Measurements from ENCODE around the gene ATXN1.
"Not testable (repeated sequence)": the region's sequence is repeated elsewhere in the genome, so short reads cannot be mapped to it uniquely, and the experiment has no call there.

ATXN1 gene

DNA sequence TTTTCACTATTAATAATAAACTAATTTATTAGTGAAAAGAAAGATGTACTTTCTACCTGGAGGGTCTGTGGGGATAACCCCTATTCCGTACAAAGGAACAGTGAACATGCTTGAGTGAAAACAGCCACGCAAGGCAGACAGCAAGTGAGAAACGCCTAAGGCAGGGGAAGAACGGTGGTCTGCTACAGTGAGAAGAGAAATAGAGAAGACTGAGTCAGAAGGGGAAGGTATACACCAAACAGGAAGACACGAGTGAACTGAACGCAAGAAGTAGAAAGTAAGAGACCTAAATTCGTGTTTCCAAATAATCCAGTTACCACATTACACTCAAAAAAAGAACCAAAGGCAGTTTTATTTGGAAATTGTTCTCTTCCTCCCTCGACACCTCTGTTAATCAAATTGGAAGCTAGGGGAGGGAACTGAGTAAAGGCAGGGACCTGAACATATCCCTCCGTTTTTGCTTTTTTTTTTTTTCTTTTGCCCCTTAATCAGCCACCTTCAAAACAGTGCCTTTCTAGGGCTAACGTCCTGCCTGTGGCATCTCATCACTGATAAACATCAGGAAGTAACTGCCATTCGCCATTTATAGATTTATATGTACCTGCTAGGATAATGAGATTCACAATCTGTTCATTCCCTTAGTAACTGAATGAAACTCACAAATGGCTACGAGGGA lies 48.9 kb downstream of the ATXN1 start:
- H3K27ac Mint-ChIP-seq, result peak overlapping the region; percentile 81 to 96
- peak; percentile 95 for ATAC-seq
- peak; percentile 42 to 57 for DNase-seq
- peaks cover 80% of the 10 kb centered on the region for H3K4me1 Mint-ChIP-seq
- peak overlapping the region; percentile 46 to 84 for H3K4me3 Mint-ChIP-seq
- no peaks in the 10 kb centered on the region for H3K9me3 Mint-ChIP-seq
- no peaks in the 10 kb centered on the region for H3K27me3 Mint-ChIP-seq

DNA sequence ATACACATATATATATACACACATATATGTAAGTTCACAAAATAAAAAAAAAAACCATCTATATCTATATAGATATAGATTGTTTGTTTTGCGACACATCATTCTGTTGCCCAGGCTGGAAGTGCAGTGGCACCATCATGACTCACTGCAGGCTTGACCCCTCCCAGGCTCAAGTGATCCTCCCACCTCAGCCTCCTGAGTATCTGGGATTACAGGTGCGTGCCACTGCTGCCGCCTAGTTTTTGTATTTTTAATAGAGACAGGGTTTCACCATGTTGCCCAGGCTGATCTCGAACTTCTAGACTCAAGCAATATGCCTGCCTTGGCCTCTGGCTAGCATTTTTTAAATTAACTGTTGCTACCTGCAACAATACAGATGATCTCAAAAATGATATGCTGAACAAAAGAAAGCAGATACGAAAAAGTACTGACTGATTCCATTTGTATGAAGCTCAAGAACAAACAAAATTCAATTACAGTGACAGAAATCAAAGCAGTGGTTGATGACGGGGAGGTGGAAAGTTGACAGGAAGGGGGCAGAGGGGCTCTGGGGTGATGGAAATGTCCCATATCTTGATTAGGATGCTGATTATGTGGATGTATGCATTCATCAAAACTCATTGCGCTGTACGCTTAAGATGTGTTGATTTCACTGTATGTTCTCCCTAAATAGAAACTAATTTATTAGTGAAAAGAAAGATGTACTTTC lies 49.6 kb downstream of the ATXN1 start:
- H3K4me3 Mint-ChIP-seq, result peak overlapping the region; percentile 55 to 84
- DNase-seq, result no peak

DNA sequence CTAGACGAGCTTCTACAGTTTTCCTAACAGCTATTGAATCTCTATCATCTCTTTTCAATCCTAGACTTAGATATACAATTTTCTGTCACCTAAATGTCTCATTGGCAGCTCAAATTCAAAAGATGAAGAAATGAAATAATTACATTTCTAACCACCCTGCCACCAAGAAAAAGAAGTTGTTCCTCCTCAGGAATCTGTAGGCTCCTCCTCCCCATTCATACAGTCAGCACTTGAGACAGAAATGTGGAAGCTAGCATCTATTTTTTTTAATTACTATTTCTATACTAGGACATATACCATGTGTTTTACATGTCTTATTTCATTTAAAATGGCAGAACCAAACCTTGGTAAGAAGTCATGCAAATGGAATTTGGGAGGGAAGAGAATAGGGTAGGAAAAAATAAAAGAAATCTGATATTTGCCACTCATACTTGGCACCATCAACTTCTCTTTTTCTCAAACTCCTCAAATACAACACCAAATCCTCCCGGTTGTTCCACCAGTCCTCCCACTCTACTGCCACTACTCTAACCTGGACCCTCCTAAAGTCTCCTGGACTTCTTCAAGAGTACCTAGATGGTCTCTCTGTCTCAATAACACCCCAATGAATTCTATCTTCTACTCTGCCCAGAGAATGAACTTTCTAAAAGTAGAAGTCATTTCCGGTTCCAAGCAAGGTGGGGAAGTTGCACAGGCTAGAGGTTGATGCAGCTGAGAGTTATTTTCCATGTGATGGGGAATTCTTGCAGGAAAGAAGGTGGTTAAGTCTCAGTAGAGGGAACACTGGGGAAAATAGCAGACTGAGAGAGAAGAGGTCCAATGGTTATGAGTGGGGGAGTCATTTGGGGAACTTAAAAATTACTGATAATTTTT lies 54.1 kb downstream of the ATXN1 start:
- Mint-ChIP-seq H3K9me3 (no peaks in the 10 kb centered on the region), H3K27me3 (no peaks in the 10 kb centered on the region), H3K27ac (peak overlapping the region in 1 of 2 donors; percentile 5), H3K4me3 (peak overlapping the region; percentile 41 to 53), H3K4me1 (peaks cover 76% of the 10 kb centered on the region)
- no peak for ATAC-seq
- DNase-seq, result no peak

More for the DNA sequence above, 49.6 kb downstream of the ATXN1 start:
- Mint-ChIP-seq H3K4me1 (peaks cover 83% of the 10 kb centered on the region), H3K9me3 (no peaks in the 10 kb centered on the region), H3K27me3 (no peaks in the 10 kb centered on the region), H3K27ac (peak overlapping the region; percentile 39 to 96)
- ATAC-seq, result no peak

DNA sequence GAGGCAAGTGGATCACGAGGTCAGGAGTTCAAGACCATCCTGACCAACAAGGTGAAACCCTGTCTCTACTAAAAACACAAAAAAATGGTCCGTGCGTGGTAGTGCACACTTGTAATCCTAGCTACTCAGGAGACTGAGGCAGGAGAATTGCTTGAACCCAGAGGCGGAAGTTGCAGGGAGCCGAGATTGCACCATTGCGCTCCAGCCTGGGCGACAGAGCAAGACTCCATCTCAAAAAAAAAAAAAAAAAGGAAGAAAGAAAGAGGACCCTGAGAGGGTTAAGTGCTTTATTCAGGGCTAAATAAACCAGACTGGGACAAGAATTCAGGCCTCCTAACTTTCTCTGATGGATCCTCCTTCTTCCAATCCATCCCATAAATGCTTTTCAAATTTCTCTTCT lies 54.8 kb downstream of the ATXN1 start:
- not testable (repeated sequence) for H3K27me3 Mint-ChIP-seq, H3K4me3 Mint-ChIP-seq, H3K9me3 Mint-ChIP-seq, DNase-seq, H3K27ac Mint-ChIP-seq, ATAC-seq
- peaks cover 72% of the 10 kb centered on the region for H3K4me1 Mint-ChIP-seq

DNA sequence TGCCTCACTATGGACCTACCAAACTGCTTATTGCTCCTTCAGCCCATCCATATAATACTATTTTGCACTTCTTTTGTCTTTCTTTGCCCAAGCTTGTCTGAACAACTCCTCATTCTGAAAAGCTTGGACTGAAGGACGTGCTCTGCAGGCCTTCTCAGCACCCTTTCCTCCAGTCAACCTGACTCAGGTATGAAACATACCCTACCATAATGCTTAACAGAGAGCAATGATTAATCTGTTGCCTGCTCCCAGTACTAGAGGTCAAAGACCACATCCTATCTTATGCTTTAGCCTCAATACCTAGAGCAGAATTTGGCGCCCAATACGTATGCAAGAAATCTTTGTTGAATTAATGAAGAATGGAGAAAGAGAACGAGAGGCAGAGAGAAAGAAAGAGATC lies 55.2 kb downstream of the ATXN1 start:
- ATAC-seq (peak; percentile 79), DNase-seq (no peak)
- H3K4me1 Mint-ChIP-seq, result peaks cover 73% of the 10 kb centered on the region
- peak overlapping the region; percentile 38 to 61 for H3K27ac Mint-ChIP-seq
- H3K9me3 Mint-ChIP-seq, result no peaks in the 10 kb centered on the region
- H3K4me3 Mint-ChIP-seq, result peak overlapping the region in 1 of 2 donors; percentile 5
- H3K27me3 Mint-ChIP-seq, result no peaks in the 10 kb centered on the region

DNA sequence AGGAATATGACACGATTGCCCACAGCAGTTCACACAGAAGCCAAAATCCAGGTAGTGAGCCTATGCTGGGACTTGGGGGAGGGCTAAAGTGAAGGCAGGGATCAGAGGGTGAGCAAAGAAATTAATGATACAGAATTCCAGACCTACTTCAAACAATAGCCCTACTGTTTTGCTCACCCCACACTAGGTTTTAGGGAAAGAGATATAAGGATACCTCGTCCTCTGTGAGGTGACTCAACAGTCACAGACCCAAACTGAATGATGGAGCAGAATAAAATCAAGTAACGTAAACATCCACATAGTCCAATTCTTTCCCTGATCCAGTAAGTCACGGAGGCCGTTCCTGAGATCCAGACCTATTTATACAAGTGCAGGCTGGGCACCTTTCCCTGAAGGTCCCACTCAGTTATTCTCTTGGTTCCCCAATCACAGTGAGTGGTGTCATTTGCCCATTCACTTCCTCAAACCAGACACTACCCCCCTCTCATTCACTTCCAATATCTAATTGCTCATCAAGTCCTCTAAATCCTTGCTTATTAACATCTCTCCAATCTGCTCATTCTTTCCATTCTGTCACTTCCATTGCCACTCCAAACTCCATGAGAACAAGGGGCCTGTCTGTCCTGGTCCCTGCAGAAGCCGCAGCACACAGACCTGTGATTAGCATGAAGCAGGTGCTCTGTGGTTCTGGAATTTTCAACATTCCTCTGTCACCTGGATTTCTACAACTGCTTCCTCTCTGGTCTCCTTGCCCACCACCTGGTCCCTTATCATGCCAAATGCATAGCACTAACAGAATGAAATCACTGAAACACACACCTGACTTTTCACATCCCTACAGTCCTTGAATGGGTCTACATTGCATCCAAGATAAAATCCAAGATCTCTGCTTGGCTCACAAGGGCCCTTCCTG lies 55.9 kb downstream of the ATXN1 start:
- Mint-ChIP-seq H3K4me3 (peak overlapping the region in 1 of 2 donors; percentile 5), H3K27ac (peak overlapping the region; percentile 38 to 61), H3K4me1 (peaks cover 77% of the 10 kb centered on the region), H3K27me3 (no peaks in the 10 kb centered on the region), H3K9me3 (no peaks in the 10 kb centered on the region)
- ATAC-seq, result no peak
- no peak for DNase-seq

DNA sequence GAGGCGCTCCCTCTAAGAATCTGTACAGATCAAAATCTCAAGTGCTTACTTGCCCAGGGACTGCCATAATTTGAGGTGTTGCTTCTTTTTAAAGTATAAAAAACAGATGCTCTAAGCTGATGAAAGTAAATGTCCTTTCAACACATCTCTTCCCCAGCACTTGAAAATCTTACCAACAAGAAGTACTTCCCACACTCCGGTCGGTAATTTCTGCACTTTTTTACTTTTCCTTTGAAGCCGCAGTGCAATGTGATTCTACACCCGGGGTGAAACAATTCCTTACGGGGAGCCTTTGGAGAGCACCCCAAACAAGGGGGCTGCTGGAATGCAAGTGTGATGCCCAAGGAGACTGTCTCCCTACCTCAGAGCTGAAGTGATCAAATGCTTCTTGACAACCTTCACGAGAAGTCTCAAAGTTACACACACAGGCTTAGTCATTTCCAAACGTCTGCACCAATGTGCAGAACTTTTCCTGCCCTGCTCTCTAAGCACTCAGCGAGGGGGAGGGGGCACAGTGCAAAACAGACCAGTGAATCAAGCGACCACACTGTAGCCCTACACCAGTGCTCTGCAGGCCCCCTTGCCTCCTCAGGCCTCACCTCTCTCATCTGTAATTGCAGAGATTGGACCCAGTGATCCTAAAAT lies 56.7 kb downstream of the ATXN1 start:
- peak in 1 of 2 donors; percentile 48 for DNase-seq
- ATAC-seq, result peak; percentile 83
- H3K4me1 Mint-ChIP-seq, result peaks cover 81% of the 10 kb centered on the region

DNA sequence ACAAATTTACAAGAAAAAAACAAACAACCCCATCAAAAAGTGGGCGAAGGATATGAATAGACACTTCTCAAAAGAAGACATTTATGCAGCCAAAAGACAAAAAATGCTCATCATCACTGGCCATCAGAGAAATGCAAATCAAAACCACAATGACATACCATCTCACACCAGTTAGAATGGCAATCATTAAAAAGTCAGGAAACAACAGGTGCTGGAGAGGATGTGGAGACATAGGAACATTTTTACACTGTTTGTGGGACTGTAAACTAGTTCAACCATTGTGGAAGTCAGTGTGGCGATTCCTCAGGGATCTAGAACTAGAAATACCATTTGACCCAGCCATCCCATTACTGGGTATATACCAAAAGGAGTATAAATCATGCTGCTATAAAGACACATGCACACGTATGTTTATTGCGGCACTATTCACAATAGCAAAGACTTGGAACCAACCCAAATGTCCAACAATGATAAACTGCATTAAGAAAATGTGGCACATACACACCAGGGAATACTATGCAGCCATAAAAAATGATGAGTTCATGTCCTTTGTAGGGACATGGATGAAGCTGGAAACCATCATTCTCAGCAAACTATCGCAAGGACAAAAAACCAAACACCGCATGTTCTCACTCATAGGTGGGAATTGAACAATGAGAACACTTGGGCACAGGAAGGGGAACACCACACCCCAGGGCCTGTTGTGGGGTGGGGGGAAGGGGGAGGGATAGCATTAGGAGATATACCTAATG lies 58.5 kb downstream of the ATXN1 start:
- not testable (repeated sequence) for H3K4me3 Mint-ChIP-seq, H3K27me3 Mint-ChIP-seq, DNase-seq, H3K27ac Mint-ChIP-seq, H3K9me3 Mint-ChIP-seq, ATAC-seq
- peaks cover 84% of the 10 kb centered on the region for H3K4me1 Mint-ChIP-seq

More for the DNA sequence above, 56.7 kb downstream of the ATXN1 start:
- no peaks in the 10 kb centered on the region for H3K9me3 Mint-ChIP-seq
- no peaks in the 10 kb centered on the region for H3K27me3 Mint-ChIP-seq
- peak overlapping the region; percentile 50 to 57 for H3K4me3 Mint-ChIP-seq
- no peak overlapping the region for H3K27ac Mint-ChIP-seq

DNA sequence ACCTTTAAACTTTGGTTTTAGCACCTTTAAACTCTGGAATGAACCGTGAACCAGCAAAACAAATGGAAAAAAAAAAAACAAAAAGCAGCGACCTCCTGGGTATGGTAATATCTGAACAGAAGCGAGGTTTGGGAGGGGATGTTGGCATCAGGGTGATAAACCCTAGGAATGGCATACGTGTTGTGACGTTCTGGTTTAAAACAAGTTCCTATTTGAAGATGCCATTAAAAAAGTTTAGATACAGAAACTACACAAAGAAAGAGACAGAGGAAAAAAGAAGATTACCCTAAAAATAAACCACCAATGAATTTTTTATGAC lies 60.4 kb downstream of the ATXN1 start:
- Mint-ChIP-seq H3K27me3 (no peaks in the 10 kb centered on the region), H3K4me3 (peak overlapping the region; percentile 86 to 87), H3K27ac (peak overlapping the region; percentile 87 to 95), H3K4me1 (peaks cover 80% of the 10 kb centered on the region), H3K9me3 (no peaks in the 10 kb centered on the region)
- DNase-seq (no peak), ATAC-seq (peak; percentile 28)

DNA sequence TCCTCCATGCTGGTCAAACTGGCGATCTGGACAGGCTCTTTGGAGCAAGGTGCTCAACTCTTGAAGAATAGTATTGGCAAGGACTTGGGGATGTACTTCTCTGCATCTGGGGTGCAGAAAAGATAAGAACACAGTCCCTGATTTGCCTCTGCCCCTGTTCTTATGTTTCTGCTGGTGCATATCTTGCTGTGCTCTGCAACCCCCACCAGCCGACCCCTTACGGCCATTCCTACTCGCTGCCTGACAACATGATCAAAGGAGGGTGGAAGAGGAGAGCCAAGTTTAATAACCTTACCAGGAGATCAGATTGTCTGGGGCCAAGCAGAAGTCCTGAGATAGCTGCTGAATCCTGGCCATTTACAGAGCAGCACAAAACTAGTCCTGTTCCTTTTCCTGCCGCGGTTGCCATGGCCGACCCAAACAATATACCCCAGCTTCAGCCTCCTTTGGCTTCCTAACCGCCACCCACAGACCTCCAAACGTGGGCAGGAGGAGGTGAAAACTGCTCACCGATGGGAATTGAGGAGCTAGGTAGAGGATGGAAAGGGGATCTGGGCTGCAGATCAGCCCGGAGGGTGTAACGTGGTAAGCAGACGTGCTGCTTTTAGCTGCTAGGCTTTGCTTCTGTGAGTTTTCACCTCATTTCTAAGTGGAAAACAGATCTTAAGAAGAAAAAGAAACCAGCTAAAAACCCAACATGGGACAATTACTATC lies 60.9 kb downstream of the ATXN1 start:
- Mint-ChIP-seq H3K27me3 (no peaks in the 10 kb centered on the region), H3K9me3 (no peaks in the 10 kb centered on the region), H3K27ac (peak overlapping the region; percentile 87 to 95), H3K4me1 (peaks cover 80% of the 10 kb centered on the region), H3K4me3 (peak overlapping the region; percentile 86 to 87)
- peak; percentile 55 for ATAC-seq
- peak in 1 of 2 donors; percentile 45 for DNase-seq

DNA sequence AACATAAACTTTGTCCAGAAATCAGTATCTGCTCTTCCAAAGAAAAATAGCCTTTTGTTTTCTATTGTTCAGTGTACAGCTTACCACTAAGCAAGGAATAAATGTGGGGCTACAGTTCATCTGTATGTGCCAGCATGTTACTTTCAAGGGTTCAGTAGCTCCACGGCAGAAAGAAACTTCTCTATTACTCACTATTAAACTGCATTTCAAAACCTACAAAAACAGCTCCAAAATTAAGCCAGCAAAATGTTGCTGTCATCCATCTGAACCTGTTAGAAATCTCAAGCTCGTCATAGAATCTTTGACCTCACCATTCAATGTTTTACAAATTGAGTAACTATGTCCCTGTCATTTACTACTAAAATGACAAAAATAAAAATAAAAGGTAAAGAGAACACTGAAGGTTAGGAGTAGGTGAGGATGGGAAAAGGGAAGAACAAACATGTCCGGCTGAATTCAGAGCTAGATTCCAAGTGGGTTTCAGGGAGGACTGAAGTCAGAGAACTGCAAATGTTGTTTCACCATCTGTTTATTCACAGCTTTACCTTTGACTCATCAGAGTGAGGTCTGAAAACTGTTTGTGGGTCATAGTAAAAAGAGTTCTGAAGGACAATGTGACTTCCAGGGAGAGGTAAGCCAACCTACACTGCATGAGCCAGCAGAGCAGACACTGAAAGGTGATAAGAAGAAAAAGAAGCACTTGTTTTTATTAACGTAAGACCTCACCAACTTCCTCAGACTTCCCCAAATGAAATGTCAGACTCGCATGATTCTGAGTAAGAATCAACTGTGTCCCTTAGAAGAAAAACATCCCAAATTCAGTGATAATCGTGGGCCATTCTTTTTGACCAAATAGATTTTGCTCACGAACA lies 62.0 kb downstream of the ATXN1 start:
- H3K27me3 Mint-ChIP-seq, result no peaks in the 10 kb centered on the region
- H3K9me3 Mint-ChIP-seq, result peaks cover 0 to 4% of the 10 kb centered on the region in 2 donors
- H3K27ac Mint-ChIP-seq, result peak overlapping the region; percentile 37 to 95
- H3K4me1 Mint-ChIP-seq, result peaks cover 80% of the 10 kb centered on the region
- H3K4me3 Mint-ChIP-seq, result peak overlapping the region; percentile 86 to 87
- no peak for DNase-seq
- ATAC-seq, result peak; percentile 76

DNA sequence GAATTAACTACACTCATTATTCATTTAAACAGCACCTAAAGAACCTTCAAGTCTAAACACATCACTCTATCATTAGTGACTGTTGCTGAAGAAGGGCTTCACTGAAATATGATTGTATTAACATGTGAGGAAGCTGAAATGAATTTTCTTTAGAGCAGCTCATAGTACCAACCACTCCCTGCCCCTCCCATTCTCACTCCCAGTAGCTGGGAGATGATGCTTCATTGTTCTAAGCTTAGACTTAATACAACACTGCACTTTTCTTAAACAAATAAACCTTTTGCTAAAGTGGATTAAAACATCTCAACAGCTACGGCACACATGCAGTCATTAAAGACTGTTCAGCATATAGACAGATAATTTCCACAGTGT lies 63.1 kb downstream of the ATXN1 start:
- DNase-seq (no peak), ATAC-seq (no peak)
- peaks cover 0 to 4% of the 10 kb centered on the region in 2 donors for H3K9me3 Mint-ChIP-seq
- peak overlapping the region in 1 of 2 donors; percentile 37 for H3K27ac Mint-ChIP-seq
- H3K27me3 Mint-ChIP-seq, result no peaks in the 10 kb centered on the region
- peak overlapping the region; percentile 78 to 87 for H3K4me3 Mint-ChIP-seq
- H3K4me1 Mint-ChIP-seq, result peaks cover 82% of the 10 kb centered on the region

All from stimulated activated naive CD8-positive, alpha-beta T cell treated with anti-CD3 and anti-CD28 coated beads, Interleukin-15, amount 100 ng/mL, for 72 hours (primary cell).